Measurements from ENCODE around the gene PCNX2.

DNA sequence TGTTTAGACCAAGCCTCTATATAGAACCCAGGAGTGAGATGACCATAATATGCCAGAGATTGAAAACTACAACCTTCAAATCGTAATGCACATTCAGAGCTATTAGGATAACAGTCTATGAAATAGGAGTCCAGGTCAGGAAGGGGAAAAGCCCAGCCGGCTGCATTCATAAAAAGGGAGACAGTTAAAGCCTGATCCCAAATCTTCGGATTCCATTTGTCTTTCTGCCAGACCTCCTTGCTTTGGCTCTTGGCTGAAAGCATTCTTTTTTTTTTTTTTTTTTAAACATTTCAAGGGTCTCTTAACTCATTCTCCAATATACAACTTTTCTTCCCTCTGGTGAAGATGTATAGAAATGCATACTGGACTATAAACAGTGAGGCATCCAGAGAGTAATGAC, 264.0 kb downstream of the PCNX2 start:
- TF ChIP-seq ZNF565 (CRISPR knock-in tag; conservative IDR thresholded peaks at IDR 0.05; ENCODE audit: low read depth) (no peak), ISL1 (CRISPR knock-in tag; IDR thresholded peaks at IDR 0.05) (no peak), ZFP30 (CRISPR knock-in tag; IDR thresholded peaks at IDR 0.05) (no peak)
